NCI-H526 (cell line): ENCODE data around the gene C1RL.

ENCODE experiments used
- DNase-seq, 2 experiments: peaks; one replicate each; lab custom pipeline; 2025; lab: John Stamatoyannopoulos, UW

The C1RL gene

GRCh38 chr12:7092229-7092985 is 16.6 kb downstream of the C1RL start, which contains the start of gene C1R:
TSS of gene C1R (minus strand) at chr12:7092445. CDS start at chr12:7092388, 57 bp downstream.
- peak; percentile 70 to 92 for DNase-seq

- DNase-seq: no peak
Observed at GRCh38 chr12:7091660-7092228, 17.3 kb downstream of the C1RL start.

- DNase-seq: no peak
Observed at GRCh38 chr12:7091171-7091570, 17.8 kb downstream of the C1RL start.

GRCh38 chr12:7090222-7090998 is 18.6 kb downstream of the C1RL start:
- DNase-seq: no peak

- no peak for DNase-seq
Observed at GRCh38 chr12:7089196-7089871, 19.7 kb downstream of the C1RL start.

GRCh38 chr12:7083125-7083524 is 25.9 kb downstream of the C1RL start:
- DNase-seq: no peak

GRCh38 chr12:7081037-7081436 is 28.0 kb downstream of the C1RL start:
- no peak for DNase-seq

- DNase-seq: no peak
Observed at GRCh38 chr12:7079826-7080125, 29.2 kb downstream of the C1RL start.

- DNase-seq: peak in 1 of 2 experiments; percentile 5
Observed at GRCh38 chr12:7078163-7078562, 30.9 kb downstream of the C1RL start.

- no peak for DNase-seq
Observed at GRCh38 chr12:7076493-7076892, 32.5 kb downstream of the C1RL start.

GRCh38 chr12:7075939-7076338 is 33.1 kb downstream of the C1RL start:
- no peak for DNase-seq

- DNase-seq: no peak
Observed at GRCh38 chr12:7075518-7075917, 33.5 kb downstream of the C1RL start.

GRCh38 chr12:7073946-7074345 is 35.1 kb downstream of the C1RL start:
- DNase-seq: no peak

- DNase-seq: no peak
Observed at GRCh38 chr12:7072554-7072953, 36.5 kb downstream of the C1RL start.

GRCh38 chr12:7072035-7072434 is 37.0 kb downstream of the C1RL start:
- DNase-seq: no peak

- DNase-seq: no peak
Observed at GRCh38 chr12:7069386-7069785, 39.6 kb downstream of the C1RL start.

- no peak for DNase-seq
Observed at GRCh38 chr12:7068994-7069346, 40.0 kb downstream of the C1RL start.

GRCh38 chr12:7068240-7068993 is 40.6 kb downstream of the C1RL start:
- DNase-seq: no peak

- DNase-seq: no peak
Observed at GRCh38 chr12:7067096-7067495, 41.9 kb downstream of the C1RL start.

GRCh38 chr12:7066596-7066995 is 42.4 kb downstream of the C1RL start:
- DNase-seq: no peak

GRCh38 chr12:7065073-7065623 is 43.9 kb downstream of the C1RL start:
- no peak for DNase-seq

GRCh38 chr12:7064516-7064915 is 44.5 kb downstream of the C1RL start:
- DNase-seq: no peak
